H1 (cell line): ENCODE data around the gene TNIK. TPM values are rescaled to one million over a fixed set of nuclear protein-coding genes. Genes with fewer than 3 reads are reported as not detected.

ENCODE experiments used
- CTCF ChIA-PET: fragments of 300-600 bp; sonication (Branson Sonifier 250); formaldehyde crosslinking; loops from one replicate; lab custom pipeline; 2021; ENCODE audit not compliant: partially characterized antibody; lab: Charles Lee
- POLR2A ChIA-PET: fragments of 300-600 bp; sonication (Branson Sonifier 250); formaldehyde crosslinking; loops from one replicate; lab custom pipeline; 2021; ENCODE audit warnings: inconsistent platforms; ENCODE audit not compliant: partially characterized antibody; lab: Charles Lee
- DNase-seq, 2 experiments: peaks; one replicate each; pipeline versions ENCODE4 v3.0.0 to v3.0.0-alpha.2; 2010 to 2022; ENCODE audit warnings: low spot score in 2 of 2, low read depth in 1 of 2, mixed read lengths in 1 of 2
- FAIRE-seq: peaks from 2 replicates; lab custom pipeline; 2011; peaks lifted over from hg19 to GRCh38; lab: Jason Lieb, UNC
- H2AFZ ChIP-seq: 2 replicates; pipeline ENCODE4 v1.8.1; 2012; ENCODE audit warnings: low read length, inconsistent platforms
- H2AK5ac ChIP-seq: 2 replicates; pipeline ENCODE4 v1.6.1; 2013; ENCODE audit warnings: low read depth, low read length
- H2BK120ac ChIP-seq: replicated peaks from 2 replicates; pipeline ENCODE3; 2013; ENCODE audit warnings: low read depth, low read length, inconsistent platforms
- H2BK12ac ChIP-seq: 2 replicates; pipeline ENCODE4 v1.6.1; 2013; ENCODE audit warnings: low read depth, low read length
- H2BK15ac ChIP-seq: 2 replicates; pipeline ENCODE4 v1.6.1; 2013; ENCODE audit warnings: low read length
- H2BK20ac ChIP-seq: 2 replicates; pipeline ENCODE4 v1.6.1; 2013; ENCODE audit warnings: low read length
- H2BK5ac ChIP-seq: 2 replicates; pipeline ENCODE4 v1.6.1; 2013; ENCODE audit warnings: low read depth, low read length
- H3K14ac ChIP-seq: 2 replicates; pipeline ENCODE4 v1.6.1; 2013; ENCODE audit warnings: inconsistent platforms; ENCODE audit not compliant: insufficient read length
- H3K18ac ChIP-seq: 2 replicates; pipeline ENCODE4 v1.6.1; 2013; ENCODE audit warnings: low read length; ENCODE audit errors: extremely low read depth
- H3K23ac ChIP-seq: 2 replicates; pipeline ENCODE4 v1.6.1; 2013; ENCODE audit warnings: inconsistent platforms; ENCODE audit not compliant: insufficient read length
- H3K23me2 ChIP-seq: 2 replicates; pipeline ENCODE4 v1.6.1; 2013; ENCODE audit warnings: low read depth, low read length
- H3K27ac ChIP-seq: 2 replicates; pipeline ENCODE4 v1.6.1; 2011; ENCODE audit warnings: low read depth, low read length, inconsistent platforms
- H3K27me3 ChIP-seq, 4 experiments: replicated peaks in 1 of 4; 1 replicate in 1 of 4; 2 replicates in 3 of 4; pipeline versions ENCODE4 v1.6.1 to v1.8.1; 2011 to 2013; ENCODE audit warnings: low read length in 3 of 4, mild to moderate bottlenecking in 3 of 4, inconsistent platforms in 2 of 4, mixed read lengths in 2 of 4, moderate library complexity in 1 of 4; ENCODE audit not compliant: control insufficient read depth in 3 of 4, insufficient read depth in 3 of 4; ENCODE audit errors: extremely low read depth in 1 of 4
- H3K36me3 ChIP-seq, 4 experiments: 2 replicates each; pipeline versions ENCODE4 v1.6.1 to v1.8.1; 2011 to 2013; ENCODE audit warnings: mild to moderate bottlenecking in 4 of 4, low read length in 3 of 4, moderate library complexity in 2 of 4, control low read depth in 1 of 4, inconsistent platforms in 1 of 4; ENCODE audit not compliant: insufficient read depth in 4 of 4, control insufficient read depth in 2 of 4
- H3K4ac ChIP-seq: replicated peaks from 2 replicates; pipeline ENCODE3; 2013; ENCODE audit warnings: low read length, low read depth, mixed read lengths, inconsistent platforms; ENCODE audit not compliant: insufficient read length
- H3K4me1 ChIP-seq, 4 experiments: replicated peaks in 1 of 4; 1 replicate in 1 of 4; 2 replicates in 3 of 4; pipeline versions ENCODE4 v1.6.1 to v1.8.1; 2011 to 2013; ENCODE audit warnings: low read length in 3 of 4, inconsistent platforms in 2 of 4, mixed read lengths in 1 of 4; ENCODE audit not compliant: insufficient read depth in 4 of 4, control insufficient read depth in 3 of 4
- H3K4me2 ChIP-seq, 2 experiments: 2 replicates each; pipeline versions ENCODE4 v1.6.1 to v1.8.1; 2011 to 2013; ENCODE audit warnings: low read depth in 2 of 2, low read length in 2 of 2, control low read depth in 1 of 2, inconsistent platforms in 1 of 2, mild to moderate bottlenecking in 1 of 2; ENCODE audit not compliant: insufficient read depth in 1 of 2
- H3K4me3 ChIP-seq, 4 experiments: fragments of 200-600, 300-600 bp in 1 of 4; sonication (generic), shearing (Covaris generic), sonication (Bioruptor Twin) in 1 of 4; 2 replicates each; pipeline versions ENCODE4 v1.5.1 to v1.8.1; 2011 to 2016; ENCODE audit warnings: low read length in 4 of 4, low read depth in 3 of 4, control low read depth in 2 of 4, inconsistent platforms in 2 of 4, mild to moderate bottlenecking in 2 of 4, mixed read lengths in 1 of 4, moderate library complexity in 1 of 4; ENCODE audit not compliant: insufficient read depth in 2 of 4; ENCODE audit errors: extremely low read depth in 1 of 4
- H3K56ac ChIP-seq: replicated peaks from 2 replicates; pipeline ENCODE3; 2013; ENCODE audit warnings: low read depth, mild to moderate bottlenecking, mixed read lengths, low read length, inconsistent platforms; ENCODE audit not compliant: insufficient read length
- H3K79me1 ChIP-seq: 2 replicates; pipeline ENCODE4 v1.6.1; 2013; ENCODE audit warnings: low read depth, low read length, control low read depth
- H3K79me2 ChIP-seq, 2 experiments: 2 replicates each; pipeline versions ENCODE4 v1.6.1 to v1.8.1; 2012 to 2013; ENCODE audit warnings: low read length in 2 of 2, mild to moderate bottlenecking in 2 of 2, inconsistent platforms in 1 of 2; ENCODE audit not compliant: insufficient read depth in 2 of 2, control insufficient read depth in 1 of 2
- H3K9ac ChIP-seq, 4 experiments: replicated peaks in 1 of 4; 1 replicate in 1 of 4; 2 replicates in 3 of 4; pipeline versions ENCODE4 v1.6.1 to v1.8.1; 2011 to 2013; ENCODE audit warnings: low read depth in 3 of 4, low read length in 3 of 4, control low read depth in 2 of 4, mild to moderate bottlenecking in 2 of 4, moderate library complexity in 2 of 4, inconsistent platforms in 1 of 4; ENCODE audit errors: extremely low read depth in 1 of 4
- H3K9me3 ChIP-seq, 2 experiments: 2 replicates each; pipeline versions ENCODE4 v1.6.1 to v1.8.1; 2012 to 2013; ENCODE audit warnings: mild to moderate bottlenecking in 2 of 2, moderate library complexity in 2 of 2, control low read depth in 1 of 2, inconsistent platforms in 1 of 2, low read depth in 1 of 2, low read length in 1 of 2, mixed read lengths in 1 of 2; ENCODE audit not compliant: insufficient read depth in 2 of 2
- H4K20me1 ChIP-seq, 2 experiments: replicated peaks in 1 of 2; 2 replicates each; pipeline versions ENCODE3 to v1.8.1; 2011 to 2013; ENCODE audit warnings: inconsistent platforms in 2 of 2, low read length in 2 of 2, mild to moderate bottlenecking in 1 of 2; ENCODE audit not compliant: insufficient read depth in 2 of 2, control insufficient read depth in 1 of 2
- H4K5ac ChIP-seq: 2 replicates; pipeline ENCODE4 v1.6.1; 2013; ENCODE audit warnings: low read length, low read depth, mixed read lengths, inconsistent platforms; ENCODE audit not compliant: insufficient read length
- H4K8ac ChIP-seq: 2 replicates; pipeline ENCODE4 v1.8.0; 2013; ENCODE audit warnings: mild to moderate bottlenecking, moderate library complexity, low read length, inconsistent platforms; ENCODE audit not compliant: insufficient read depth; ENCODE audit errors: extremely low read depth
- H4K91ac ChIP-seq: replicated peaks from 2 replicates; pipeline ENCODE3; 2013; ENCODE audit warnings: low read length, mixed read lengths, inconsistent platforms; ENCODE audit not compliant: insufficient read length
- BACH1 ChIP-seq: IDR thresholded peaks from 2 replicates; pipeline ENCODE4 v1.6.1; 2012; ENCODE audit warnings: low read length, improper control_type of control experiment
- BCL11A ChIP-seq, 2 experiments: IDR thresholded peaks; one replicate each; pipeline ENCODE4 v1.6.1; 2011; ENCODE audit warnings: low read depth in 2 of 2, low read length in 2 of 2, mild to moderate bottlenecking in 2 of 2
- CTBP2 ChIP-seq: IDR thresholded peaks from 2 replicates; pipeline ENCODE4 v1.7.0; 2011; ENCODE audit warnings: borderline replicate concordance, mild to moderate bottlenecking, moderate library complexity, mixed read lengths, low read length; ENCODE audit not compliant: insufficient read depth, insufficient read length
- GABPA ChIP-seq: IDR thresholded peaks from 2 replicates; pipeline ENCODE4 v1.6.1; 2011; ENCODE audit warnings: mild to moderate bottlenecking, low read length, moderate library complexity, borderline replicate concordance; ENCODE audit not compliant: insufficient read depth
- JUN ChIP-seq: IDR thresholded peaks from 2 replicates; pipeline ENCODE4 v1.6.1; 2011; ENCODE audit warnings: low read depth, mild to moderate bottlenecking, improper control_type of control experiment, low read length
- JUND ChIP-seq: IDR thresholded peaks from 2 replicates; pipeline ENCODE4 v1.6.1; 2011; ENCODE audit warnings: mild to moderate bottlenecking, improper control_type of control experiment, low read length
- KDM5A ChIP-seq: fragments of 200-600 bp; IDR thresholded peaks from 2 replicates; pipeline ENCODE4 v1.7.1; 2012; ENCODE audit warnings: mild to moderate bottlenecking, low read length, inconsistent platforms, mixed read lengths
- RXRA ChIP-seq: IDR thresholded peaks from 2 replicates; pipeline ENCODE4 v1.6.1; 2011; ENCODE audit warnings: low read depth, mild to moderate bottlenecking, low read length, moderate library complexity; ENCODE audit not compliant: insufficient read depth
- SRF ChIP-seq: IDR thresholded peaks from 2 replicates; pipeline ENCODE4 v1.6.1; 2011; ENCODE audit warnings: mild to moderate bottlenecking, low read depth, low read length, moderate library complexity
- WGBS, 2 experiments: shearing (Covaris generic) in 1 of 2; methylation state at CpG; one replicate each; pipeline versions ENCODE4 v1.1.6 to v1.1.7; 2013 to 2015; ENCODE audit warnings: low lambda C conversion rate in 2 of 2, mixed read lengths in 2 of 2, inconsistent platforms in 1 of 2, low coverage in 1 of 2, missing lambda C conversion rate in 1 of 2; ENCODE audit not compliant: insufficient replicate concordance in 2 of 2, insufficient coverage in 1 of 2, insufficient read length in 1 of 2; ENCODE audit errors: extremely low coverage in 1 of 2, missing lambda C conversion rate in 1 of 2; 5-methylcytosine and 5-hydroxymethylcytosine counted together
- polyA plus RNA-seq, 7 experiments: library from polyadenylated mRNA; depleted of rRNA in 3 of 7; stranded (reverse) in 5 of 7; unstranded in 2 of 7; fragments of >200 nt in 5 of 7; fragments of 200-250 nt in 2 of 7; gene quantifications; 1 replicate in 5 of 7; 2 replicates in 1 of 7; 4 replicates in 1 of 7; pipeline versions ENCODE4 v1.2.1 to v1.2.3, GENCODE V29; 2011 to 2013; ENCODE audit warnings: missing spikeins in 2 of 7, mixed read lengths in 2 of 7
- total RNA-seq: library from RNA; stranded (reverse); fragmentation: NEBNext Ultra II Directional; extraction: Animal tissue kit (Norgen Biotek cat#: 25700); gene quantifications from 2 replicates; pipeline ENCODE4 v1.2.1, GENCODE V29; 2021

The TNIK gene
- total and polyA plus RNA-seq, 2 of the 8 experiments (the other 6 are each of a cell fraction or from before 2014, with no cell fraction given): 7.4 to 42.0 TPM

DNA sequence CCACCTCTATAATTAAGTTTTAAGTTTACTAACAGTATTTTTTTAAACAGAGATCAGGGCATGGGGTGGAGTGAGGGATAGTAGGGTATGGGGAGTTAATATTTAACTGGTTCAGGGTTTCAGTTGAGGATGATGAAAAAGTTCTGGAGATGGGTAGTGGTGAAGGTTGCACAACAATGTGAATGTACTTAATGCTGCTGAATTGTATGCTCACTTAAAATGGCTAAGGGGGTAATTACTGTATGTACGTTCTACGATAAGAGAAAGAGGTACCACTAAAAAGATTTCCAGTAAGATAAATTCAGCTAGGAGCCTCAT, 101.4 kb downstream of the TNIK start:
- Histone ChIP-seq H4K91ac (no peak overlapping the region), H3K4ac (no peak overlapping the region), H2BK12ac (no peak overlapping the region), H3K18ac (no peak overlapping the region), H3K4me2 (no peak overlapping the region), H3K4me1 (peaks cover 0 to 2% (median 0%) of the 10 kb centered on the region in 4 experiments; a peak in 1 of 7 replicates), H3K56ac (no peak overlapping the region), H3K27me3 (no peaks in the 10 kb centered on the region), H3K14ac (no peak overlapping the region), H2BK120ac (no peak overlapping the region), H2BK5ac (no peak overlapping the region), H2AFZ (no peak overlapping the region), H4K5ac (no peak overlapping the region), H3K4me3 (no peak overlapping the region), H2BK20ac (no peak overlapping the region), H4K20me1 (no peaks in the 10 kb centered on the region), H3K9me3 (no peaks in the 10 kb centered on the region), H3K79me1 (no peaks in the 10 kb centered on the region), H3K27ac (no peak overlapping the region), H3K79me2 (peaks cover 0 to 14% of the 10 kb centered on the region in 2 experiments; a peak in 1 of 4 replicates), H2BK15ac (no peak overlapping the region), H2AK5ac (no peak overlapping the region), H3K9ac (no peak overlapping the region), H3K23ac (no peak overlapping the region), H4K8ac (no peak overlapping the region), H3K36me3 (no peaks in the 10 kb centered on the region), H3K23me2 (no peaks in the 10 kb centered on the region; the same call in 1 of the 2 replicates)
- 98% methylated on average over 2 of the region's 2 CpGs; no CpG with 5 or more reads in 1 of the 2 experiments for WGBS, 2 experiments
- POLR2A ChIA-PET: no interaction called here
- TF ChIP-seq JUN (no peak), BCL11A (IDR thresholded peaks at IDR 0.05; ENCODE audit: low read depth in 2 of 2, low read length in 2 of 2) (no peak), GABPA (no peak), CTBP2 (no peak), BACH1 (no peak), JUND (no peak), KDM5A (no peak), RXRA (no peak), SRF (no peak)
- no peak for FAIRE-seq
- CTCF ChIA-PET: no interaction called here
- DNase-seq: no peak
